Fibroblast of mammary gland (primary cell): Measurements from ENCODE around the gene ERC1.

Source experiments
- DNase-seq: peaks from one replicate; pipeline ENCODE4 v3.0.0-alpha.2; 2010; ENCODE audit warnings: low read depth
- H3K4me3 ChIP-seq: 2 replicates; pipeline ENCODE4 v1.5.1; 2011; ENCODE audit warnings: low read depth, mild to moderate bottlenecking, low read length, moderate library complexity; ENCODE audit not compliant: control insufficient read depth
- CTCF ChIP-seq: conservative IDR thresholded peaks from 2 replicates; pipeline ENCODE4 v1.5.1; 2011; ENCODE audit warnings: low read depth, low read length, inconsistent platforms; ENCODE audit not compliant: control insufficient read depth, insufficient read depth

ERC1 gene

GRCh38 chr12:1377681-1378080, 386.7 kb downstream of the ERC1 start:
- no peak for DNase-seq
- TF ChIP-seq CTCF = no peak
- no peak overlapping the region for H3K4me3 ChIP-seq

GRCh38 chr12:1380171-1380851, 389.3 kb downstream of the ERC1 start:
- no peak for TF ChIP-seq CTCF
- H3K4me3 ChIP-seq = no peak overlapping the region
- DNase-seq = no peak

GRCh38 chr12:1382151-1382550, 391.1 kb downstream of the ERC1 start:
- H3K4me3 ChIP-seq = no peak overlapping the region
- TF ChIP-seq CTCF = no peak
- no peak for DNase-seq

- no peak overlapping the region for H3K4me3 ChIP-seq
- no peak for TF ChIP-seq CTCF
- no peak for DNase-seq
These were observed 391.8 kb downstream of the ERC1 start for GRCh38 chr12:1382826-1383225.

- DNase-seq = no peak
- no peak for TF ChIP-seq CTCF
- H3K4me3 ChIP-seq = no peak overlapping the region
These were observed 392.7 kb downstream of the ERC1 start for GRCh38 chr12:1383758-1384157.

GRCh38 chr12:1384910-1385309, 393.9 kb downstream of the ERC1 start:
- DNase-seq = no peak
- H3K4me3 ChIP-seq = no peak overlapping the region
- no peak for TF ChIP-seq CTCF

GRCh38 chr12:1391722-1392121, 400.7 kb downstream of the ERC1 start:
- TF ChIP-seq CTCF = no peak
- no peak for DNase-seq
- no peak overlapping the region for H3K4me3 ChIP-seq
